NCI-H2171 (cell line): ENCODE measurements around the gene FYB1.

Experiments used
- DNase-seq: peaks from one replicate; lab custom pipeline; 2025; lab: John Stamatoyannopoulos, UW

FYB1 gene

GRCh38 chr5:39080168-39080567 lies 139.2 kb downstream of the FYB1 start:
- no peak for DNase-seq

- DNase-seq = no peak
Measured at GRCh38 chr5:39079147-39079546, 140.2 kb downstream of the FYB1 start.

- no peak for DNase-seq
Measured at GRCh38 chr5:39076757-39077728, 142.3 kb downstream of the FYB1 start.

GRCh38 chr5:39076101-39076756 lies 143.1 kb downstream of the FYB1 start:
- no peak for DNase-seq

- DNase-seq = peak; percentile 93
Measured at GRCh38 chr5:39074017-39074814, 145.1 kb downstream of the FYB1 start, which contains the start of gene RICTOR. Gene RICTOR (minus strand): TSS chr5:39074399. CDS start chr5:39074377, 22 bp downstream.

- DNase-seq = peak; percentile 19
Measured at GRCh38 chr5:39073767-39074016, 145.7 kb downstream of the FYB1 start.

- DNase-seq = peak; percentile 29
Measured at GRCh38 chr5:39072925-39073766, 146.2 kb downstream of the FYB1 start.

GRCh38 chr5:39068099-39068498 lies 151.3 kb downstream of the FYB1 start:
- DNase-seq = no peak

- DNase-seq = no peak
Measured at GRCh38 chr5:39064450-39064849, 154.9 kb downstream of the FYB1 start.

GRCh38 chr5:39063037-39063436 lies 156.3 kb downstream of the FYB1 start:
- no peak for DNase-seq

- no peak for DNase-seq
Measured at GRCh38 chr5:39062530-39062929, 156.8 kb downstream of the FYB1 start.

- no peak for DNase-seq
Measured at GRCh38 chr5:39062104-39062503, 157.3 kb downstream of the FYB1 start.

GRCh38 chr5:39059064-39059463 lies 160.3 kb downstream of the FYB1 start:
- no peak for DNase-seq

GRCh38 chr5:39058178-39058921 lies 161.0 kb downstream of the FYB1 start:
- no peak for DNase-seq

- DNase-seq = no peak
Measured at GRCh38 chr5:39057734-39058133, 161.6 kb downstream of the FYB1 start.

- no peak for DNase-seq
Measured at GRCh38 chr5:39055768-39056398, 163.5 kb downstream of the FYB1 start.
